ENCODE results near the gene OAS3. TPM values are rescaled to one million over a fixed set of nuclear protein-coding genes. Genes with fewer than 3 reads are reported as not detected.
A peak's percentile ranks its signal among the peaks of the same experiment; 100 is the strongest.

Gene OAS3
- total RNA-seq (4.7 TPM), polyA plus RNA-seq (ENCODE audit: insufficient read depth in 1 of 8, insufficient read length in 8 of 8, low replicate concordance in 1 of 8) (1 to 10 TPM; 5.3 to 7.6 (median 6.6) TPM)
- long read RNA-seq, donor 1: 0 reads
- long read RNA-seq, donor 2: 0 reads
- long read RNA-seq, donor 3: 0 reads
- long read RNA-seq, donor 4, partial matches to known transcripts: 0 of 2 reads
- long read RNA-seq, donor 4, other reads (novel, unspliced or antisense): 0 of 2 reads
- long read RNA-seq, donor 5, partial matches to known transcripts: 0 of 1 reads
- long read RNA-seq, donor 5, other reads (novel, unspliced or antisense): 0 of 1 reads
- long read RNA-seq, donor 6, partial matches to known transcripts: 0 of 1 reads
- long read RNA-seq, donor 6, other reads (novel, unspliced or antisense): 0 of 1 reads
- long read RNA-seq, donor 7, full-length matches to known transcripts: 1 of 1 reads
- long read RNA-seq, donor 7, partial matches to known transcripts: 0 of 1 reads
- long read RNA-seq, donor 7, other reads (novel, unspliced or antisense): 0 of 1 reads
- long read RNA-seq, donor 8, partial matches to known transcripts: 0 of 1 reads
- long read RNA-seq, donor 8, other reads (novel, unspliced or antisense): 0 of 1 reads
- long read RNA-seq, donor 9: 0 reads
- long read RNA-seq, donor 10, partial matches to known transcripts: 0 of 4 reads
- long read RNA-seq, donor 10, other reads (novel, unspliced or antisense): 0 of 4 reads
- long read RNA-seq, donor 11, partial matches to known transcripts: 0 of 1 reads
- long read RNA-seq, donor 11, other reads (novel, unspliced or antisense): 0 of 1 reads

- no peaks in the 10 kb centered on the region for H3K9me3 ChIP-seq (replicated peaks; ENCODE audit: control insufficient read depth, low read depth, low read length)
- peaks cover 17% of the 10 kb centered on the region for H3K36me3 ChIP-seq (ENCODE audit: control insufficient read depth, insufficient read depth, low read length)
- H3K4me1 ChIP-seq (ENCODE audit: control insufficient read depth, insufficient read depth, low read length): peaks cover 16% of the 10 kb centered on the region
- no peaks in the 10 kb centered on the region for H3K27me3 ChIP-seq (ENCODE audit: control insufficient read depth, insufficient read depth, low read length)
- peak; percentile 97 for DNase-seq
- 2% methylated on average over 44 of the region's 50 CpGs for WGBS (ENCODE audit: insufficient coverage)
- peak within 1 kb of the TSS; percentile 65 for H3K4me3 ChIP-seq (ENCODE audit: low read length)
- H3K27ac ChIP-seq (ENCODE audit: low read length): peak within 1 kb of the TSS; percentile 85
Measured at GRCh38 chr12:112937741-112938719, at the start of gene OAS3. TSS of gene OAS3 (plus strand) at chr12:112938474. CDS start at chr12:112938531, 57 bp downstream.

- H3K4me1 ChIP-seq (ENCODE audit: control insufficient read depth, insufficient read depth, low read length): peaks cover 6% of the 10 kb centered on the region
- no peak overlapping the region for H3K4me3 ChIP-seq (ENCODE audit: low read length)
- peak; percentile 13 for DNase-seq
- 48% methylated on average over 3 of the region's 6 CpGs for WGBS (ENCODE audit: insufficient coverage)
- H3K27ac ChIP-seq (ENCODE audit: low read length): no peak overlapping the region
- H3K36me3 ChIP-seq (ENCODE audit: control insufficient read depth, insufficient read depth, low read length): no peaks in the 10 kb centered on the region
- H3K9me3 ChIP-seq (replicated peaks; ENCODE audit: control insufficient read depth, low read depth, low read length): no peaks in the 10 kb centered on the region
- H3K27me3 ChIP-seq (ENCODE audit: control insufficient read depth, insufficient read depth, low read length): peaks cover under 1% of the 10 kb centered on the region
Measured at GRCh38 chr12:112891093-112892024, 46.9 kb upstream of the OAS3 start.

- no peak for DNase-seq
- H3K27ac ChIP-seq (ENCODE audit: low read length): no peak overlapping the region
- no peaks in the 10 kb centered on the region for H3K36me3 ChIP-seq (ENCODE audit: control insufficient read depth, insufficient read depth, low read length)
- H3K4me1 ChIP-seq (ENCODE audit: control insufficient read depth, insufficient read depth, low read length): peaks cover 6% of the 10 kb centered on the region
- no peak overlapping the region for H3K4me3 ChIP-seq (ENCODE audit: low read length)
- WGBS (ENCODE audit: insufficient coverage): 0% methylated on average over 1 of the region's 2 CpGs
- no peaks in the 10 kb centered on the region for H3K9me3 ChIP-seq (replicated peaks; ENCODE audit: control insufficient read depth, low read depth, low read length)
- H3K27me3 ChIP-seq (ENCODE audit: control insufficient read depth, insufficient read depth, low read length): peaks cover 10% of the 10 kb centered on the region
Measured at GRCh38 chr12:112892856-112893255, 45.4 kb upstream of the OAS3 start.

GRCh38 chr12:112894128-112894527 lies 44.1 kb upstream of the OAS3 start:
- DNase-seq: no peak
- Histone ChIP-seq H3K27ac (ENCODE audit: low read length) (no peak overlapping the region), H3K4me1 (ENCODE audit: control insufficient read depth, insufficient read depth, low read length) (peaks cover 6% of the 10 kb centered on the region), H3K27me3 (ENCODE audit: control insufficient read depth, insufficient read depth, low read length) (peaks cover 12% of the 10 kb centered on the region), H3K4me3 (ENCODE audit: low read length) (no peak overlapping the region), H3K9me3 (replicated peaks; ENCODE audit: control insufficient read depth, low read depth, low read length) (no peaks in the 10 kb centered on the region), H3K36me3 (ENCODE audit: control insufficient read depth, insufficient read depth, low read length) (no peaks in the 10 kb centered on the region)

- Histone ChIP-seq H3K27ac (ENCODE audit: low read length) (no peak overlapping the region), H3K27me3 (ENCODE audit: control insufficient read depth, insufficient read depth, low read length) (peaks cover 12% of the 10 kb centered on the region), H3K9me3 (replicated peaks; ENCODE audit: control insufficient read depth, low read depth, low read length) (no peaks in the 10 kb centered on the region), H3K4me3 (ENCODE audit: low read length) (no peak overlapping the region), H3K4me1 (ENCODE audit: control insufficient read depth, insufficient read depth, low read length) (no peaks in the 10 kb centered on the region), H3K36me3 (ENCODE audit: control insufficient read depth, insufficient read depth, low read length) (no peaks in the 10 kb centered on the region)
- WGBS (ENCODE audit: insufficient coverage): 88% methylated on average over 6 of the region's 6 CpGs
- DNase-seq: no peak
Measured at GRCh38 chr12:112898380-112898779, 39.9 kb upstream of the OAS3 start.

GRCh38 chr12:112900298-112901145 lies 37.8 kb upstream of the OAS3 start:
- no peaks in the 10 kb centered on the region for H3K36me3 ChIP-seq (ENCODE audit: control insufficient read depth, insufficient read depth, low read length)
- WGBS (ENCODE audit: insufficient coverage): 67% methylated on average over 6 of the region's 11 CpGs
- DNase-seq: peak; percentile 26

GRCh38 chr12:112901271-112901670 lies 37.0 kb upstream of the OAS3 start:
- 83% methylated on average over 2 of the region's 2 CpGs for WGBS (ENCODE audit: insufficient coverage)
- H3K27ac ChIP-seq (ENCODE audit: low read length): no peak overlapping the region
- peaks cover 12% of the 10 kb centered on the region for H3K27me3 ChIP-seq (ENCODE audit: control insufficient read depth, insufficient read depth, low read length)
- DNase-seq: no peak
- H3K36me3 ChIP-seq (ENCODE audit: control insufficient read depth, insufficient read depth, low read length): no peaks in the 10 kb centered on the region
- H3K4me3 ChIP-seq (ENCODE audit: low read length): no peak overlapping the region
- H3K9me3 ChIP-seq (replicated peaks; ENCODE audit: control insufficient read depth, low read depth, low read length): no peaks in the 10 kb centered on the region
- H3K4me1 ChIP-seq (ENCODE audit: control insufficient read depth, insufficient read depth, low read length): peaks cover 2% of the 10 kb centered on the region

More at GRCh38 chr12:112900298-112901145, 37.8 kb upstream of the OAS3 start:
- H3K27me3 ChIP-seq (ENCODE audit: control insufficient read depth, insufficient read depth, low read length): peaks cover 12% of the 10 kb centered on the region
- no peak overlapping the region for H3K27ac ChIP-seq (ENCODE audit: low read length)
- no peaks in the 10 kb centered on the region for H3K4me1 ChIP-seq (ENCODE audit: control insufficient read depth, insufficient read depth, low read length)
- no peak overlapping the region for H3K4me3 ChIP-seq (ENCODE audit: low read length)
- H3K9me3 ChIP-seq (replicated peaks; ENCODE audit: control insufficient read depth, low read depth, low read length): no peaks in the 10 kb centered on the region

GRCh38 chr12:112904571-112904970 lies 33.7 kb upstream of the OAS3 start:
- peaks cover 2% of the 10 kb centered on the region for H3K36me3 ChIP-seq (ENCODE audit: control insufficient read depth, insufficient read depth, low read length)
- DNase-seq: no peak
- H3K27ac ChIP-seq (ENCODE audit: low read length): no peak overlapping the region
- H3K4me1 ChIP-seq (ENCODE audit: control insufficient read depth, insufficient read depth, low read length): peaks cover 8% of the 10 kb centered on the region
- no peak overlapping the region for H3K4me3 ChIP-seq (ENCODE audit: low read length)
- H3K27me3 ChIP-seq (ENCODE audit: control insufficient read depth, insufficient read depth, low read length): no peaks in the 10 kb centered on the region
- H3K9me3 ChIP-seq (replicated peaks; ENCODE audit: control insufficient read depth, low read depth, low read length): no peaks in the 10 kb centered on the region

Data from muscle of leg (tissue), 16 donors.